GM12873 (cell line): ENCODE results near the gene RABGGTA.

Source experiments
- TF ChIP-seq, protein P1 (sequence below): IDR thresholded peaks from 2 replicates; pipeline ENCODE4 v1.5.1; 2012; ENCODE audit warnings: low read depth, mild to moderate bottlenecking, moderate library complexity, low read length, control low read depth; ENCODE audit not compliant: insufficient read depth; ENCODE audit errors: missing control alignments

The RABGGTA gene

DNA sequence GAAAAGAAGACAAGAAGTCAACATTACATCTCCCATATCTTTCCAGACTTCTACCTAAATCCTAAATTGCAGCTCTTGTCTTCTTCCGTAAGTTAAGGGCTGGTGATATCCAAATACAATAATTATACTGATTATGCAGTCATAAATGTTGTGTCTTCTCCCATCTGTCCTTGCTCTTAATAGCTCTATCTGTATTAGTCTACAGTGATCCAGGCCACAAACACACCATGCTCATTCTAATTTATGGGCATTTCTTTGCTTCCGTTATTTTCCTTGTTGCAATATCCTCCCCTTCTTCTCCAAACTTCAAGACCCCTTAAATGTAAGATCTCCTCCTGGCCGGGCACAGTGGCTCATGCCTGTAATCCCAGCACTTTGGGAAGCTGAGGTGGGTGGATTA is 51.9 kb downstream of the RABGGTA start:
- TF ChIP-seq, protein P1, sequence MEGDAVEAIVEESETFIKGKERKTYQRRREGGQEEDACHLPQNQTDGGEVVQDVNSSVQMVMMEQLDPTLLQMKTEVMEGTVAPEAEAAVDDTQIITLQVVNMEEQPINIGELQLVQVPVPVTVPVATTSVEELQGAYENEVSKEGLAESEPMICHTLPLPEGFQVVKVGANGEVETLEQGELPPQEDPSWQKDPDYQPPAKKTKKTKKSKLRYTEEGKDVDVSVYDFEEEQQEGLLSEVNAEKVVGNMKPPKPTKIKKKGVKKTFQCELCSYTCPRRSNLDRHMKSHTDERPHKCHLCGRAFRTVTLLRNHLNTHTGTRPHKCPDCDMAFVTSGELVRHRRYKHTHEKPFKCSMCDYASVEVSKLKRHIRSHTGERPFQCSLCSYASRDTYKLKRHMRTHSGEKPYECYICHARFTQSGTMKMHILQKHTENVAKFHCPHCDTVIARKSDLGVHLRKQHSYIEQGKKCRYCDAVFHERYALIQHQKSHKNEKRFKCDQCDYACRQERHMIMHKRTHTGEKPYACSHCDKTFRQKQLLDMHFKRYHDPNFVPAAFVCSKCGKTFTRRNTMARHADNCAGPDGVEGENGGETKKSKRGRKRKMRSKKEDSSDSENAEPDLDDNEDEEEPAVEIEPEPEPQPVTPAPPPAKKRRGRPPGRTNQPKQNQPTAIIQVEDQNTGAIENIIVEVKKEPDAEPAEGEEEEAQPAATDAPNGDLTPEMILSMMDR: no peak

DNA sequence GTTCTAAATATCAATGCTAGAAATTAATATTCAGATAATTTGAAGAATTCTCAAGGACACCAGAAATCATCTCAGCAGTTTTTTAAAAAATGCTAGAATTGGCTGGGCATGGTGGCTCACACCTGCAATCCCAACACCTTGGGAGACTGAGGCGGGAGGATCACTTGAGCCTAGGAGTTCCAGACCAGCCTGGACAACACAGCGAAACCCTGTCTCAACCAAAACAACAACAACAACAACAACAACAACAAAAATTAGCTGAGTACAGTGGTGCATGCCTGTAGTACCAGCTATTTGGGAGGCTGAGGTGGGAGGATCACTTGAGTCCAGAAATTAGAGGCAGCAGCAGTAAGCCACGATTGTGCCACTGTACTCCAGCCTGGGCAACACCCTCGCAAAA is 52.3 kb downstream of the RABGGTA start:
- TF ChIP-seq, protein P1: no peak

DNA sequence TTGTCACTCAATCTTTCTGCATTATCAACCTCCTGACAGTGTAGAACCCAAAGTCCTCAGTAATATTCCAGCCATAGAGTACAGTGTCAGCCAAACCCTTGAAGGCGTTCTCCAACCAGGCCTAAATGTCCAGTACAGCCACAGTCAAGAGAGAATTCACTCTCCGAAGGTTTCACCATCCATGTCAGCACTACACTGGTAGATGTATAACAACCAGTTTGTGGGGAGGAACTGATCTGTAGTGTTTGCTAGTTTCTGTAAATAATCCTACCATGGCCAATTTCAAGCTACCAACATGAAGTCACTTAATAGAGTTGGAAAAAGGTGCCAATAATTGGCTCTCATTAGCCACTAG is 55.1 kb downstream of the RABGGTA start:
- TF ChIP-seq, protein P1: no peak
